ENCODE measurements around the gene DPM1.

The DPM1 gene

GRCh38 chr20:50898475-50898874 is 59.9 kb downstream of the DPM1 start:
- DNase-seq (ENCODE audit: low read depth in 1 of 2, low spot score in 1 of 2), result no peak
- in situ Hi-C loops (cut with HindIII; ENCODE audit: low pct_unique_long_range_greater_than_20kb, low sequenced_read_pairs), result no loop called here
- TF ChIP-seq JUND (IDR thresholded peaks at IDR 0.05; ENCODE audit: low read depth), result no peak

- peak in 1 of 2 experiments; percentile 46 for DNase-seq (ENCODE audit: low read depth in 1 of 2, low spot score in 1 of 2)
Observed at GRCh38 chr20:50895111-50895830, 63.1 kb downstream of the DPM1 start.

DNA sequence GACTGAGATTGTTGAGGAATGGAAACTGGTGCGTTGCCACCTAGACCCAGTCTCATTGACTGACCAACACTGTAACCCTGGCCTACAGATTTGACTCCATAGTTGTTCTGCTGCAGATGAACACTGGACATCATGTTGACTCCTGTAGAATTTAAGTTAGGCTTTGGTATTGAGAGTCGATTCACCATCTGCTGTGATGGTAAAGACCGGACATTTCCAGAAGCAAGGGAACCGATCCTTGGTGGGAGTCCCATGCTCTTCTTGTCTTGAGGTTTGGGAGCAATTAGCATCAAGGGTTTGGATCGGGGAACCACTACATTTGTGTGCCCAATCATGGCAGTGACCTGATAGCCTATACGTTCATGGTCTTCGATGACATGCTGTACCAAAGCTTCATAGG is 64.7 kb downstream of the DPM1 start:
- in situ Hi-C loops (cut with HindIII; ENCODE audit: low pct_unique_long_range_greater_than_20kb, low sequenced_read_pairs), result no loop called here
- TF ChIP-seq JUND (IDR thresholded peaks at IDR 0.05; ENCODE audit: low read depth), result no peak
- no peak for DNase-seq (ENCODE audit: low read depth in 1 of 2, low spot score in 1 of 2)

More at GRCh38 chr20:50895111-50895830, 63.1 kb downstream of the DPM1 start:
- in situ Hi-C loops (cut with HindIII; ENCODE audit: low pct_unique_long_range_greater_than_20kb, low sequenced_read_pairs), result no loop called here
- no peak for TF ChIP-seq JUND (IDR thresholded peaks at IDR 0.05; ENCODE audit: low read depth)

- DNase-seq (ENCODE audit: low read depth in 1 of 2, low spot score in 1 of 2), result no peak
- TF ChIP-seq JUND (IDR thresholded peaks at IDR 0.05; ENCODE audit: low read depth), result no peak
- in situ Hi-C loops (cut with HindIII; ENCODE audit: low pct_unique_long_range_greater_than_20kb, low sequenced_read_pairs), result no loop called here
Observed at GRCh38 chr20:50892394-50892793, 65.9 kb downstream of the DPM1 start.

- TF ChIP-seq JUND (IDR thresholded peaks at IDR 0.05; ENCODE audit: low read depth), result no peak
- in situ Hi-C loops (cut with HindIII; ENCODE audit: low pct_unique_long_range_greater_than_20kb, low sequenced_read_pairs), result no loop called here
- no peak for DNase-seq (ENCODE audit: low read depth in 1 of 2, low spot score in 1 of 2)
Observed at GRCh38 chr20:50891138-50891537, 67.2 kb downstream of the DPM1 start.

- DNase-seq (ENCODE audit: low read depth in 1 of 2, low spot score in 1 of 2), result no peak
- in situ Hi-C loops (cut with HindIII; ENCODE audit: low pct_unique_long_range_greater_than_20kb, low sequenced_read_pairs), result no loop called here
Observed at GRCh38 chr20:50887576-50887975, 70.8 kb downstream of the DPM1 start.

GRCh38 chr20:50886184-50886790 is 72.0 kb downstream of the DPM1 start:
- in situ Hi-C loops (cut with HindIII; ENCODE audit: low pct_unique_long_range_greater_than_20kb, low sequenced_read_pairs), result no loop called here
- no peak for DNase-seq (ENCODE audit: low read depth in 1 of 2, low spot score in 1 of 2)
- TF ChIP-seq JUND (IDR thresholded peaks at IDR 0.05; ENCODE audit: low read depth), result 0 out of 2 replicates have a peak, but pooled peaks have one; percentile 17

More at GRCh38 chr20:50887576-50887975, 70.8 kb downstream of the DPM1 start:
- TF ChIP-seq JUND (IDR thresholded peaks at IDR 0.05; ENCODE audit: low read depth), result no peak

- TF ChIP-seq JUND (IDR thresholded peaks at IDR 0.05; ENCODE audit: low read depth), result no peak
- in situ Hi-C loops (cut with HindIII; ENCODE audit: low pct_unique_long_range_greater_than_20kb, low sequenced_read_pairs), result no loop called here
- no peak for DNase-seq (ENCODE audit: low read depth in 1 of 2, low spot score in 1 of 2)
Observed at GRCh38 chr20:50885781-50886180, 72.6 kb downstream of the DPM1 start.

DNA sequence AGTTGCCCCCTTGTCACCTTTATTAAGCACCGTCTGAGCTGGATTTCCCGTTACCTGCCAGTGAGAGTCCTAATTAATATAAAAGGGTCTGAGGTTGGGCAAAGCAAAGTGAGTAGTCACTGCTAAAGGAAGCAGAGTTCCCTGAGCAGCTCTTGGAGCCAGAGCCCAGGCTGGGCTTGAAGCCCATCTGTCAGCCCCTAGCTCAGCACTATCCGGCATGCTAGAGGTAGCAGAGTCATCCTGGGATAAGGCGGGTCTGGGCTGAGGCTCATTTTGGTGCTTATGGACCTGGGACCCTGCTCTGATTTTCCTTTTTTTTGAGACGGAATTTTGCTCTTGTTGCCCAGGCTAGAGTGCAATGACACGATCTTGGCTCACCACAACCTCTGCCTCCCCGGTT is 73.3 kb downstream of the DPM1 start:
- TF ChIP-seq JUND (IDR thresholded peaks at IDR 0.05; ENCODE audit: low read depth), result no peak
- no peak for DNase-seq (ENCODE audit: low read depth in 1 of 2, low spot score in 1 of 2)
- in situ Hi-C loops (cut with HindIII; ENCODE audit: low pct_unique_long_range_greater_than_20kb, low sequenced_read_pairs), result no loop called here
